Left kidney (tissue), 2 donors: ENCODE data around the gene ATP1A4. TPM values are rescaled to one million over a fixed set of nuclear protein-coding genes. Genes with fewer than 3 reads are reported as not detected.

ENCODE experiments used
- DNase-seq: peaks from one replicate; pipeline ENCODE4 v3.0.0-alpha.2; 2013
- polyA plus RNA-seq: library from polyadenylated mRNA; unstranded; fragments of 120-200 nt; gene quantifications from one replicate; pipeline ENCODE4 v1.2.1, GENCODE V29; 2013; ENCODE audit not compliant: insufficient read length

ATP1A4 gene
- polyA plus RNA-seq, 1 donor, result 0.15 TPM

GRCh38 chr1:160144921-160145320, 6.5 kb upstream of the ATP1A4 start:
- no peak for DNase-seq

GRCh38 chr1:160146107-160146506, 5.3 kb upstream of the ATP1A4 start:
- no peak for DNase-seq

- no peak for DNase-seq
Observed at GRCh38 chr1:160148121-160148520, 3.3 kb upstream of the ATP1A4 start.

GRCh38 chr1:160149233-160149632, 2.2 kb upstream of the ATP1A4 start:
- no peak for DNase-seq

- no peak for DNase-seq
Observed at GRCh38 chr1:160149716-160150115, 1.7 kb upstream of the ATP1A4 start.

- DNase-seq, result no peak
Observed at GRCh38 chr1:160154790-160155189, 3.4 kb downstream of the ATP1A4 start.

GRCh38 chr1:160156361-160156760, 5.0 kb downstream of the ATP1A4 start:
- no peak for DNase-seq

- no peak for DNase-seq
Observed at GRCh38 chr1:160157174-160157573, 5.8 kb downstream of the ATP1A4 start.

- DNase-seq, result no peak
Observed at GRCh38 chr1:160158031-160158430, 6.6 kb downstream of the ATP1A4 start.

GRCh38 chr1:160158534-160158933, 7.1 kb downstream of the ATP1A4 start:
- DNase-seq, result no peak

GRCh38 chr1:160159846-160160245, 8.4 kb downstream of the ATP1A4 start:
- no peak for DNase-seq

GRCh38 chr1:160161965-160162705, 10.7 kb downstream of the ATP1A4 start:
- DNase-seq, result no peak

- no peak for DNase-seq
Observed at GRCh38 chr1:160162931-160163330, 11.5 kb downstream of the ATP1A4 start.

GRCh38 chr1:160163615-160164014, 12.2 kb downstream of the ATP1A4 start:
- DNase-seq, result no peak

GRCh38 chr1:160164121-160164520, 12.7 kb downstream of the ATP1A4 start:
- no peak for DNase-seq

- DNase-seq, result no peak
Observed at GRCh38 chr1:160166166-160166868, 14.9 kb downstream of the ATP1A4 start.

- no peak for DNase-seq
Observed at GRCh38 chr1:160167056-160167455, 15.7 kb downstream of the ATP1A4 start.

- DNase-seq, result no peak
Observed at GRCh38 chr1:160167580-160167979, 16.2 kb downstream of the ATP1A4 start.

GRCh38 chr1:160168016-160168415, 16.6 kb downstream of the ATP1A4 start:
- DNase-seq, result no peak

GRCh38 chr1:160168609-160169369, 17.4 kb downstream of the ATP1A4 start:
- no peak for DNase-seq

GRCh38 chr1:160169553-160170399, 18.4 kb downstream of the ATP1A4 start:
- no peak for DNase-seq

- no peak for DNase-seq
Observed at GRCh38 chr1:160171354-160171753, 20.0 kb downstream of the ATP1A4 start.
